ELF-1 (cell line): Measurements from ENCODE around the gene RGMA.
"Not testable (repeated sequence)": the region's sequence is repeated elsewhere in the genome, so short reads cannot be mapped to it uniquely, and the experiment has no call there.

Source experiments
- DNase-seq: peaks from one replicate; pipeline ENCODE4 v3.0.0-alpha.2; 2016; ENCODE audit warnings: low read depth, low spot score

The RGMA gene

DNA sequence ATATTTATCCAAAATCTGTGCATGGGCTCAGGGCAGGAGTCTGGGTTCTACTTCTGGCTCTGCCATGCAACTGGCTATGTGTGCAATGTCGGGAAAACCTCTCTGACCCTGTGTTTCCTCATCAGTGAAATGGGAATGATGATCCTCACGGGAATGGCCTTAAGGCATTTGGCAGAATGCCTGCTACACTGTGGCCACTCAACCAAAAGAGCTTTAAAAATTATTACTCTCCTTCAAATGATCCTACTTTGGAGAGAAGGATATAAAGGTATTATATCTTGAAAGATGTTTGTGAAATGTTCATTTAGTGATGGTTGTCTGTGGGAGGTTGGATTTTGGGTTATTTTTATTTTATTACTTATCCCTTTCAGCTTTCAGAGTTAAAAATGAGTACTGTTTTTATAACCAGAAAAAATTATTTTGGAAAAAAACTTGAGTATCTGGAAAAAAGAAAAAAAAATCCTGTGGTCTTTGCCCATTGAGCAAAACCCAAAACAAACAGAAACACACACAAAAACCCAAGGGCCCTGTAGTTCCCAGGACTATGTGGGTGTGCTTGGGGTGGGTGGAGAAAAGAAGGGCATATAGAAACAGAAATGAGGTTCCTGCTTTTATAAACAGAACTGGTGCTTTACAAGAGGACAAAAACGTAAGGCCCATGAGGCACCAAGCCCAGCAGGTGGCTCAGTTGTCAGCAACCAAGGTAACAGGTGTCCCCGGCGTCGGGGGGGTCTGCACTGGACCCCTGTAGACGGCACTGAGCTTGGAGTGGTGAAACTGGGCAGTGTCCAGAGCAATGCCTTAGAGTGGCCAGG, 22.0 kb downstream of the RGMA start:
- no peak for DNase-seq

DNA sequence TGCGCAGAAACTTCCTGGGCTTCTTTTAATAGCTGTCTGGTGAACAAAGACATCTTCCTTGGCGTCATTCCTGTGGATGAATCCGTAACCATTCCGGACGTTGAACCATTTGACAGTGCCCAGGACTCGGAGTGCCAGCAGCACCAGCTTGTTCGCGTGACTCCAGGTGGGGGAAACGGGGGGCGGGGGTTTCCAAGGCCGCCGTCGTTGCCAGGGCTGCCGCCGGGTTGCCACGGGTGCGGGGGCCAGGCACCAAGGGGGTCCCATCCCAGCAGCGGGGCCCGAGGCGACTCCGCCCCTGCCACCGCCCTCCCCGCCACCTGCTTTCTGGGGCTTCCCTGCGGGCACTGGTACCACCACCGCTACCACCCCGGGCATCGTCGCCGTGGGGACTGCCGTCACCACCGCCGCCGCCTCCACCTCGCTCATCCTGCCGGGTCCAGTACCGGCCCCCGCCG, 22.8 kb downstream of the RGMA start:
- no peak for DNase-seq

DNA sequence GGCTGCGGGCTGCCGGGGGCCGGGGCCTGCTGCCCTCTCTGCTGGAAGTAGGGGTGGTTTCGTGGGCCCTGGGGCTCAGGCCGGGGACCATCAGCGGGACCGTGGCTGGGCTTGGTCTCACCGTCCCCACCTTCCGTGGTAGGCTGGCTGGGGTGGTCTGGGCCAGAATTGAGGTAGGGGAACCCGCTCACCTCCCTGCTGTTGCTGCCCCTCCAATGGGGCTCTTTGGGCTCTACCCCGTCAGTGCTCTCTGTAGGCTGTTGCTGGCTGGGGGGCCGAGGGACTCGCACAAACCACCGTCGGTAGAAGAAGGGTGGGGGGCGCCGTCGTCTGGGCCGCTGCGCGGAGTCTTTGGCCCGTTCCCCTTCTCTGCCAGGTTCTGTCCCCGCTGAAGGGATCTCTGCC, 23.4 kb downstream of the RGMA start:
- no peak for DNase-seq

DNA sequence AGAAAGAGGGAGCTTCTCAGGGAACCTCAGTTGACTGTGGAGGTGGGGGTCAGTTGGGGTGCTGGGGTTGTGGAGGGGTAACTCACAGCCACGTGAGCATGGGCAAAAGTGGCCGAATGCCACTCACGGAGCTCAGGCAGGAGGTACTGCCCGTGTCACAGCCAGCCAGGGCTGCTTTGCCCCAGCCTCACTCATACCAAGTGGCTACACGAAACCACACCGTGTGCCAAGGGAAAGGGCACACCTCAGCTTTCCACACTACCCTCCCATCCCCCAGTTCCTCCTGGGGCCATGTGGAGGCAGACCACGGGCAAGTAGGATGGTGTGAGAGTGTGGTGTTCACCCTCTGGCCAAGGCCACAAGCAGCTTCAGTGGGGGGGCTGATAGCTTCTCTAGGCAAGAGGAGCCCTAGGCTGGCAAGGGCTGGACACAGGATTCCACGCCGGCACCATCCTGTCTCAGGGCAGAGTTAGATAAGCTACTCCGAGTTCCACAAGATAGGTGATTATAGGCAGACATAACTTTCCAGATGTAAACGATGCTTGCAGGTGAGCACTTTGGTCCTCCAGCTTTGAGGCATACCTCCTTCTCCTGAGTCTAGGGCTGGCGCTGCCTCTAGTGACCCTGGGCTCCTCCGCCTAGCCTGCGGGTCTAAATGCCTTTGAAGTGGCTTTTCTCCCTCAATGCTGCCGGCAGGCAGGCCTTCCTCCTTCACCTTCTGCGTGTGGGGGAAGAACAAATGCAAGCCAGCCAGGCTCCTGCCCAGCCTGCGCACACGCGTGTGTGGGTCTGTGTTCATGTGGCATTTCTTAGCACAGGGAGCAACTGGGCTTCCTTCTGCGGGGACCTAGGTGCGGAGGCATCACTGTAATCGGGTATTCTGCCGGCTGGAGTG, 25.0 kb downstream of the RGMA start:
- peak; percentile 73 for DNase-seq

DNA sequence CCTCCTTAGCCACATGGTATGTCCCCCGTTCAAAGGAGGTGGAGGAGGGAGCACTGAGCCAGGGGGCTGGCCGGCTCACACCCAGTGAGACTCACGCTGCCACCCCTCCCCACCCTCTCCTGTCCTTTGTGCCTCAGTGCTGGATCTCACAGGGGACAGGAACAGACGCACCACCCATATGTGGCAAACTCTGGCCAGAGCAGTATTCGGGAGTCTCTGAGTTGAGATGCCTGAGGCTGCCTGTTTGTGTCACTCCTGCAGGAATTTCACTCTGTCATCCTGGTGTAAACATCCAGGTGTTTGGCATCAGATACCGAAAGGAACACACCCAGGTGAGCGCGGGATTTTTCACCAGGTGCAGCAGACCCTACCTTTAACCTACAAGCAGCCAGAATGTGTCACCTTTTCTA, 25.7 kb downstream of the RGMA start:
- DNase-seq, result peak; percentile 73

DNA sequence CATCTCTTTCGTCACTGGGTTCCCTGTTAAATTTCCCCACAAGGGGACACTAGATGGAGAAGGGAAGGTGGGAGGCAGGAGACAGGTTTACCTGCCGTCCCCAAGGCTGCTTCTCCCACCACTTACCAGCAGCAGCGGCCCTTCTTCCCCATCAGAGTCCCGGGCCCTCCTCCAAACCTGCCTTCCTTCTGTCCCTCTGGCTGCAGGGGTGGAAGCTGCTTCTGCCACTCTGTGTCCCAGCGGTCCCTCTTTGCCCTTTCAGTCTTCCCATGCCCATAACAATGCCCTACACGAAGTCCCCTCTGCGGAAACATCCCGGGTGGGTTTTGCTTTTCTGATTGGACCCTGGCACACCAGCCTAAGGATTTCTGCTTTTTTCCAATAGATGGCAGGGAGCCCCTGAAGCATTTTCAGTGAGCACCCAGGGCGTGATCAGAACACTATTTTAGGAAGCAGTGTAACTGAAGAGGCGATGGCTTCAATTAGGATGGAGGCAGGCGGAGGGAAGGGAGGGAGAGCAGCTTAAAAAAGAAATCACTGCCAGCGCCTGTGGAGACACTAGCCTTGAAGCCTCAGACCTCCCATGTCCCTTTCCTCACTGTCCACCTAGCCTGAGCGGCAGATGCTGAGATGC, 26.3 kb downstream of the RGMA start:
- DNase-seq, result not testable (repeated sequence)

DNA sequence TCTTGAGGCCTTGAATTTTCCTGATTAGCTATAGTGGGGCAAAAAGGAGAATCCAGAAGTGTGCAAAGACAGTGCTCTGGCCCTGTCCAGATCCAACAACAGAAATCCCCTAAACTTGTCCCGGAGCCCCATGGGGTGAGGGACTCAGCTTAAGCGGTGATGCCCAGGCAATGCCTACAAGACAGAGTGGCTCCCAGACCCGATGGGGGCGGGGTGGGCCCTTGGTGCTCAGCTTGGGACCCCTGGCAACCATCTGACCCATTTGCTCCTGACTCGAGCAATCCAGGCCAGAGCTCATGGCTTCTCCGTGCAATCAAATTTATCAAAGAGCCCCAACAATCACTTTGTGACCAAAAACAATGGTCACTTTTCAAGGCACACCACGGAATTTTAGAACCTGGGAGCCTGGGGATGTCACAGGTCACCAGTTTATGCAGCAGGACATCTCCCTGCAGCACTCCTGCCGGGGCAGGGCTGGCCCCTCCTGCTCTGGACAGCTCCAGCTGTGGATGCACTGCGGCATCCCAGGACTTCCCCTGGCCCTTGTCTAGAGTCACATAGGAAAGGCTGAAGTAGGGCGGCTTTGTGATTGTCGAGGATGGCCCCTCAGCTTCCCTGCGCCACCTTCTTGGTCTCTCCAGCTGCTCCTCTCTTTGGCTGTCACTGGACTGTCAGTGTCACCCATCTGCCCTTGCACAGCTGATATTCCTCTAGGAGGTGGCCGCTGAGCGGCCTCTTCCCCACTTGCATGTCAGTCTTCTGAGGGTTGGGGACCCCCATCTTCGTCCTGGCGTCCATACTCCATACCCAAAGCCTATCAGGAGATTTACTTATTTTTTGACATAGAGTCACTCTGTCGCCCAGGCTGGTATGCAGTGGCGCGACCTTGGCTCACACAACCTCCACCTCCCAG, 28.4 kb downstream of the RGMA start:
- peak; percentile 45 for DNase-seq

DNA sequence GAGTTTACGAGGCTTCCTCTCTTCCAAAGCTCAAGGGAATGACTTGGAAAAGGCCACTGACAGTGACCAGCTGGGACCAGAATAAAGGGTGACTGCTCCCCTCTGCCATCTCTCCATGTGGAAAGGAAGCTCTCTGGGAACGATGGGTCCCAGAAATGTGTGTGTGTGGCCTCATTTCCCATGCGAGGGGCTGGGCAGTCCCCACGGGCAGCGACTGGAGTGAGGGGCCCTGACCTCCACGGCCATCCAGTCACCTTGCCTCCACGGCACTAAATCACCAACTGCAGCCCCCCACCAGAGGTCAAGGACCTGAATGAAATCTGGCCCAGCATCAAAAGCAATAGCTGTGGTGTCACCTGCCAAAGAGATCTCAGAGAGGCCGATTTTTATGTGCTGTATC, 29.6 kb downstream of the RGMA start:
- no peak for DNase-seq

DNA sequence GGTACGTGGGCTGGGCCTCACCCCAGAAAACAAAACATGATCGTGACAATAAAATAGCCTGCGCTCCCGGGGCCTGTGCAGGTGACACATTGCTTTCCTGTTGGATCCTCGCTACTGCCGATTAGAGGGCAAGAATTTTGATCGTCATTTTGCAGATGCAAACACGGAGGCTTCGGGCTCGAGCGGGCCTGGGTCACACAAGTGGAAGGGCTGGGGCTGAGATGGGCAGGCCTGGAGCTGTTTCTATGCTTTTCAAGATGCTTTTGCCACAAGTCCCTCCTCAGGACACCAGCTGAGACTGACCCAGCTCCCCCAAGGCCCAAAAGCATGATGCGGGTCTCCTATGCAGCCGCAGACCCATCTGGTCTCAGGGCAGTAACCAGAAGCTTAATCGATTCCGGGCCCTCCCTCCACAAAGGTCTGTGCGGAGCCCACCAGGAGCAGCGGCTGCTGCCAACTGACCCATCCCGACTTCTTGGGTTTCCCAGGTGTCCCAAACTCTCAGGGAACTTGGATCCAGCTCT, 30.0 kb downstream of the RGMA start:
- DNase-seq, result no peak

DNA sequence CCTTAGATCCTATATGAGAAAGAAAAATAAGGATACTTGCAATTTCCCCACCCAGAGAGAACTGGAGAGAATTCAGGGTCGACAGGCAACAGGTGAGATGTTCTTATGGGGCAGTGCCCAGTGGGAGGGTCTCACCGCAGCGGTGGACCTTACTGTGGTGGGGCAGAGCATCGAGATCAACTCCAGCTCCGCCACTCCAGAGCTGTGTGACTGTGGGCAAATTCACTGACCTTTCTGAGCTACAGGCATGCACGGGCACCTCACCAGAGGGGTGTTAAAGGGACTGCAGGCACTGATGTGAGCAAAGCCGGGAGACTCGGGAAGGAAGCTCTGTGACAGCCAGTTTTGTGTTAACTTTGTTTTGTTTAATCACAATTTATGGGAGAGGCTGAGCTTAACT, 30.9 kb downstream of the RGMA start:
- DNase-seq, result no peak

DNA sequence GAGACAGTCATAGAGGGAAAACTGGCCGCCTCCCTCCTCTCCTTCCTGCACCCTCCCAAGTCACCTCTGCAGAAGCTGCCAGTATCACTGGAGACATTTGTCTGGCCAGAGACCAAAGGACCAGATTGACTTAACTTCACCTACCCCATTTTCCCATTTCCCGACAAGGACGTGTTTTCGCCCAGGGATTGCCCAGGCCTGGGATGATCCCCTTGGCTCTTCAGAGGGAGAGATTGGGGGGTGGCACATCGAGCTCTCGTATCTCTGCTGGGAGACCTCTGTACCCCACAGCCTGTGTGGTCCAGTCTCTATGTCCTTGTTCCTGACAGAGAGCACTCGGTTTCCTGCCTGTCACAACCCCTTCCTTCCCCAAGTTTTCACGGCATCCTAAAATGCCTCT, 31.4 kb downstream of the RGMA start:
- DNase-seq, result no peak

DNA sequence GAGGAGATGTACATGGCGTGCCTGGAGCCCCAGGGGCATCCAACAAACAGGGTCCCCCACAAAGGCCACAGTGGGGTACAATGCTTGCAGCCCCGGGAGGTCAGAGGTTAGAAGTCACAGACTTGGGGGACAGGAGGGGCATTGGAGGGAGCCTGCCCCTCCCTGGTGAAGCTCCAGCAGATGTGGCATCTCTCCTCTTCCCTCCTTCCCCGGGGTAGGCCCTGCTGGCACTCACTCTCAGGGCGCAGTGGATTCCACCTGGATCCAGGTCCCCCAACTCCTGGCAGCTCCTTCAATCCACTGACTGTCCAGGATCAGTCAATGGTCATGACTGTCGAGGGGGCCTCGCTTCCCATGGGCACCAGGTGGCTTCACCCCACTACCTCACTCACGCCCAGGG, 32.2 kb downstream of the RGMA start:
- no peak for DNase-seq

DNA sequence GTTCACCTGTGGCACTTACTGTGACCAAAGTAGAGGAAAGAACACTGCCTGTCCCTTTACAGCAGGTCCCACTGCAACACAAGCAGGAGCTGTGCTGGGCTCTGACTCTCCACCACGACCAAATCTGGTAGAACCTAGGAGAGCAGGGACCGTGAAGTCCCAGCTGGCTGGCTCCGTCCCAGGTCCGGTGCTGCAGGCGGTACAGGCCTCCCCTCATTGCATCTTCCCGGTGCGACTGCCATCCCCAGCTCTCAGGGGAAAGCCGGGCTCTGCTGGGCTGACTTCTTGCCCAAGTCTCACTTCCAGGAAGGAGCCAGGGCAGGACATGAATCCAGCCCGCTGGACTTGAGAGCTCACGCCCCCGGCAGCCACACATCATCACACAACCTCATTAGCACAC, 33.8 kb downstream of the RGMA start:
- no peak for DNase-seq

DNA sequence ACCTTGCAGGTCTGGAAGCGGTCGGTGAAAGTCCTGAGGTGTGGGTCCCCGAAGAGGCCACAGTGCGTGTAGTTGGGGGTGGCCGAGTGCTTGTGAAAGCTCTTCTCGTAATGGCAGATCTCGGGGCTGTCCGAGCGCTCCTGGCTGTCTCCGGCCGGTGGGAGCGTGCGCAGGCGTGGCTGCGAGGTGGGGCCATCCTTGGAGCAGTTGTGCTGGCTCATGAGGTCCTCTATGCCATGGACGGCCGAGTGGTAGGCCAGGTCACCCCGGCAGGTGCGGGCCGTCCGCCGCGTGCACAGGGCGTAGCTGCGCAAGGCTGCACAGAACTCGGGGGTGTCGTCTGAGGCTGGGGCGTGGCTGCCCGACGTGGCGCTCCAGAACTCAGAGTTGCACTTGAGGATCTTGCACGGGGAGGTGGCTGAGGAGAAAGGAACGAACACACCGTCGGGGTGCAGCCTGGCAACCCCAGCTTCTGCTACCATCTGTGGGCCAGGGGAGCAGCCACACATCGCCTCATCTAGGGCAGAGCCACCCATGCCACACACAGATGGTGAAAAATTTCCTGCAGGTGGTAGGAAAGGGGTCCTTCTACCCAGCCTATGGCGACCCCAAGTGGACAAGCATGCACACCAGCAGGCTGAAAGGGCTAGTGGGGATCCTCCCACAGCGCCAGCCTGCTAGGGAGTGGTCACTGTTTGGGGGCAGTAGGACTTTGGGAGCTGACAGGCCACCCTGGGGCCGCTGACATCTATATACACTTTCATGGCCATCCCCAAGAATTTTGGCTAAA, 36.7 kb downstream of the RGMA start:
- no peak for DNase-seq

DNA sequence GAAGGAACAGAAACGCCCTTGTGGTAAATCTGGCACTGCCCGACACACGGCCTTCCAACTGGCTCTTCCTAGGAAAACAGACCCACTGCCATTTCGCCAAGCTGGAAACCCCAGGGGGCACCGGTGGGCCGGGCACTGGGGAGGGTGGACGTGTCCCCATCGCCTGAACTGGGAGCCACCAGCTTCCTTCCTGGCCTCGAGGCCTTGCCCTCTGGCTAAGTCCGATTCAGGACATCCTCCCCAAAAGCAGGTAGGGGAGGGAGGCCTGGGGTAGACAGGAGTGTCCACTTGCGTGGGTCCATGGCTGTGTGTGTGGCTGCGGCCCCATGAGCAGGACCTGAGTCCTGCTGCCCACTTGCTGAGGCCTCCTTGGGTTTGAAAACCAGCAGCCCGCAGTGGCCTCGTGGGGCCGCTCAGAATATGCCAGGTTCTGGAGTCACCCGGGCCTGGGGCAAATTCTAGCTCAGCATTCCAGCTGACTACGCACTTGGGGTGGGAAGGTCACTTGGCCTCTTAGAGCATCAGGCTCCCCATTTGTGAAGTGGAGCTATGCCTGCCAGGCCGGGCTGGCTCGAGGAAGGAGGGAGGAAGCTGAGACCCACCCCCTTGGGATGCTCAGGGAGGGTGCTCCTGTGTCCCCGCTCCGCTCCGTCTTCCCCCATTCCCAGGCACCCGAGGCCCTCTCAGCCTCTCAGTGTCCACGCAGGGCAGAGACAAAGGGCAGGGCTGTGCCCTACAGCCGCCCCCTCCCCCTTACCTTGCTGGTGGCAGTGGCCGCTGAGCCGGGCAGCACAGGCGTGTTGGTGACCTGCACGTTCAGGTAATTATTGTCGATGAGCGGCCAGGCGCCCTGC, 37.5 kb downstream of the RGMA start:
- DNase-seq, result no peak

DNA sequence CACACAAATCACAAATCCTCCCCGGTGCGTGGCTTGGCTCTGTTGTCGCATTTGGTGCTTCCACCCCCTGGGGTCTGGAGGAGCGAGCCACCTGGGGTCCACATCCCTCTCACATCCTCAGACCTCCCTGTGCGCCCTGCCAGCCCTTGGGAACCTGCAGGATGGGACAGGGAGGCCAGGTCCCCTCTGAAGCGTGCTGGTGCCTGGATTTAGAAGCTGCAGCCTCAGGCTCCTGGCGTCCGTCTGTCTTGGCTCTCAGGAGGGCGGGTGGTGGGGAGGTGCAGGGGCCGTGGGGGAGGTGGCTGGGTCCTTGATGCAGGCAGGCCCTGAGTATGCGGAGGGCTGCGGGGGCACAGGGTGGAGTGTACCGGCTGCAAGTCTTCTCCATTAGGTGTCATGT, 38.4 kb downstream of the RGMA start:
- DNase-seq, result no peak

DNA sequence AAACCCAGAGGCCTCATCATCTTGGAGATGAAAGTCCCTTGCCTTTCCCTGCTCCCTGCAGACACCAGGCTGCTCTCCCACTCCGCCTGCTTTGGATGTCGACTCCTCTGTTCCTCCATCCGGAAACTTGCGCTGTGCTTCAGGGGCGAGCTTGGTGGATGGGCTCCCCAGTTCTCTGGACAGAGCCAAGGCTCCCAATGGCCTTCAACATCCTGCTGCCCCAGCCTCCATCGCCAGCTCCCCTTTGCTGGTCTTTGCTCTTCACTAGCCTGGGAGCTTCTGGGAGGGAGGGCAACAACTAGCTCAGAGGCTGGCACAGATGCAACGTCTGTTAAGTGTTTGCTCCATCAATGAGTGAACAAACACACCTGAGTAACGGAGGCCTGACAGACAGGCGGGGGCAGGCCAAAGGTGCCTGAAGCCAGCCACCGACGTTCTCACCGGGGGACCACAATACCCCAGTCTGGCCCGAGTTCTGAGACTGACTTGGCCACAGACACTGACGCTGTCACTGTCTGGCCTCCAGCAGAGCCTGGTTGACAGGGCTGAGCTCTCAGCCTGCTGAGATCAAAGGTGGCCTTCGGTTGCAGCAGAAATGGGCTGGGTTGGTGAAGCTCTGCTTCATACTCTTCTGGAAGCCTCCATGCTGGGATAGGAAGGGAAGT, 39.0 kb downstream of the RGMA start:
- DNase-seq, result no peak

DNA sequence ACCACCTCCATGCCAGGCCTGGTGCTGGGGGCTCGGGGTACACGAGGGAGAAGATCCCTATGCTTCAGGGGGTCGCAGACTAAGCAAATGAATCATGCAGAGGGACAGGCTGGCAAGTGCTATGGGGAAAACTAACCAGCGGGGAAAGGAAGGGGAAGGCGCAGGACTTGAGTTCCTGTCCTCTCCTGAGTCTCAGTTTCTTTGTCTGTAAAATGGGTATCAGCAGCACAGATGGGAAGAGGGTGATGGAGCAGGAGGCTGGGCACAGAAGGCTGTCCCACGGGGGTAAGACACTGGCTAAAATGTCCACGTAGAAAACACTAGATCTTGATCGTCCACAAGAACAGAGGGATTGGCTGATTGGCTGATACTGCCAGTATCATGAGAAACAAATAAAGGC, 39.8 kb downstream of the RGMA start:
- DNase-seq, result no peak

DNA sequence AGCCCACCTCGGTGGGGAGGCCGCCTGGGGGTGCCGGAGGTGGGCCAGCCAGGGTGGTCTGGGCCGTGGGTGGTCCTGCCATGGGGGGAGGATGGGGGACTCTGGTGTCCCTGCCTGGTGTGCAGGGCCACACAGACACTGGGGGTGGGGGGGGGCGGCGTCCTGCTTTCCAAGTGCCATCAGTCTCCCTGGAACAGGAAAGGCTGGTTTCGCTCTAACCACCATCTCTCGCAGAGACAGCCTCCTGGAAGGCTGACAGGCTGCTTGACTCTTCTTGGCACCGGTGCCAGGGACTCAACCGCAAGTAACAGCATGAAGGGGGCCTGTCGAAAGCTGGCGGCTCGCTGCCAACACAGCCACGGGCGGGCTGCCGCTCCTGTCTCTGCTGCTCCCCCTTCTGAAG, 40.3 kb downstream of the RGMA start:
- no peak for DNase-seq
